HFFc6 (cell line): Measurements from ENCODE around the gene CDKN1B. TPM values are rescaled to one million over a fixed set of nuclear protein-coding genes. Genes with fewer than 3 reads are reported as not detected.

Experiments used
- DNase-seq: peaks from one replicate; pipeline ENCODE4 v3.0.0-alpha.2; 2018
- H3K27ac Mint-ChIP-seq: 2 replicates; pipeline ENCODE4 v1.8.0; 2020; ENCODE audit warnings: mild to moderate bottlenecking, mixed read lengths
- H3K27me3 Mint-ChIP-seq: 2 replicates; pipeline ENCODE4 v1.8.0; 2021; ENCODE audit warnings: mild to moderate bottlenecking, moderate library complexity, mixed read lengths; ENCODE audit not compliant: insufficient read depth
- H3K36me3 Mint-ChIP-seq: 2 replicates; pipeline ENCODE4 v1.8.0; 2021; ENCODE audit warnings: low read depth, mixed read lengths
- H3K4me1 Mint-ChIP-seq: 2 replicates; pipeline ENCODE4 v1.8.0; 2020; ENCODE audit warnings: low read depth, mixed read lengths
- H3K4me3 Mint-ChIP-seq: 2 replicates; pipeline ENCODE4 v1.8.0; 2020; ENCODE audit warnings: mild to moderate bottlenecking, moderate library complexity, mixed read lengths
- H3K9me3 Mint-ChIP-seq: 2 replicates; pipeline ENCODE4 v1.8.0; 2020; ENCODE audit warnings: mild to moderate bottlenecking, mixed read lengths
- CTCF ChIP-seq: fragments of 200-600 bp; sonication (generic); IDR thresholded peaks from 2 replicates; pipeline ENCODE4 v1.5.0; 2021; ENCODE audit warnings: antibody characterized with exemption, mild to moderate bottlenecking
- total RNA-seq, 6 experiments: library from RNA; stranded (reverse); fragmentation: NEBNext Ultra II Directional; extraction: Animal tissue kit (Norgen Biotek cat#: 25700); gene quantifications; 2 replicates in 1 of 6; 3 replicates in 5 of 6; pipeline ENCODE4 v1.2.3, GENCODE V29; 2021

The CDKN1B gene
- total RNA-seq, 6 experiments from 2014 or later = 22.9 to 31.4 (median 29.7) TPM

- Mint-ChIP-seq H3K4me1 (peaks cover 59% of the 10 kb centered on the region), H3K36me3 (peaks cover 50% of the 10 kb centered on the region), H3K27me3 (peaks cover 13% of the 10 kb centered on the region), H3K27ac (peak overlapping the region; percentile 96), H3K4me3 (peak overlapping the region; percentile 91), H3K9me3 (no peaks in the 10 kb centered on the region; the same call in 1 of the 2 replicates)
- peak; percentile 98 for DNase-seq
- peak; percentile 26; the same call in 1 of the 2 replicates for TF ChIP-seq CTCF
These were observed 8.2 kb downstream of the CDKN1B start for GRCh38 chr12:12725086-12725955.

GRCh38 chr12:12725956-12726554 is 8.9 kb downstream of the CDKN1B start:
- peaks cover 52% of the 10 kb centered on the region for H3K4me1 Mint-ChIP-seq
- H3K27me3 Mint-ChIP-seq = peaks cover 13% of the 10 kb centered on the region
- no peaks in the 10 kb centered on the region; the same call in 1 of the 2 replicates for H3K9me3 Mint-ChIP-seq
- H3K4me3 Mint-ChIP-seq = peak overlapping the region; percentile 91
- peaks cover 43% of the 10 kb centered on the region for H3K36me3 Mint-ChIP-seq
- peak overlapping the region; percentile 96 for H3K27ac Mint-ChIP-seq
- no peak for DNase-seq
- TF ChIP-seq CTCF = no peak

DNA sequence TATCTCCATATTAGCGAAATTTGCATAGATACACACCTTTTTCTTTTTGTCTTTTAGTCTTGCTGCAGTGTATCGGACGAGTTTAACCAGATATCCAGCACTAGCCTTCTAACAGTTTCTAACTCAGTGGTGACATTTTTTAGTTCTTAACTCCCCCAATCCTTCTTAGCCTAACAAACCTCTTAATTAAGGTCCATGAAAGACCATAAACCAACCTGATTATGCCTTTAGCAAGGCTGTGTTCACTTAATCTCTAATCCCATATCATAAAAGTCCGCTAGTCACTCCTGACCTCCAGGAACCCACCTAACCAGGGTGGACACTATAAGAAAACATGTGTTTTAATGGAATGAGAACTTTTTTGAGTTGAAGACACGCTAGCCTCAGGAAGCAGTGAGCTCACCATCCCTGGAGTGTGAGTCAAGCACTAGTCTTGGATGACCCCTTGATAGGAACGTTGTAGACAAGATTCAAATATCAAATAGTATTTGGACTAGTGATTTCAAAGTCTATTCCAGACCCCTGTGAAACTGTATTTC is 9.5 kb downstream of the CDKN1B start:
- no peak for TF ChIP-seq CTCF
- DNase-seq = peak; percentile 85

GRCh38 chr12:12731178-12731577 is 14.0 kb downstream of the CDKN1B start:
- Mint-ChIP-seq H3K4me3 (no peak overlapping the region), H3K27me3 (peaks cover 3% of the 10 kb centered on the region; the same call in 1 of the 2 replicates), H3K9me3 (no peaks in the 10 kb centered on the region), H3K27ac (no peak overlapping the region), H3K36me3 (peaks cover 18% of the 10 kb centered on the region), H3K4me1 (peaks cover 72% of the 10 kb centered on the region)
- no peak for DNase-seq
- TF ChIP-seq CTCF = no peak

More for the DNA sequence above, 9.5 kb downstream of the CDKN1B start:
- no peaks in the 10 kb centered on the region; the same call in 1 of the 2 replicates for H3K9me3 Mint-ChIP-seq
- H3K4me1 Mint-ChIP-seq = peaks cover 52% of the 10 kb centered on the region
- peaks cover 13% of the 10 kb centered on the region for H3K27me3 Mint-ChIP-seq
- peaks cover 37% of the 10 kb centered on the region for H3K36me3 Mint-ChIP-seq
- peak overlapping the region; percentile 96 for H3K27ac Mint-ChIP-seq
- peak overlapping the region; percentile 91 for H3K4me3 Mint-ChIP-seq

DNA sequence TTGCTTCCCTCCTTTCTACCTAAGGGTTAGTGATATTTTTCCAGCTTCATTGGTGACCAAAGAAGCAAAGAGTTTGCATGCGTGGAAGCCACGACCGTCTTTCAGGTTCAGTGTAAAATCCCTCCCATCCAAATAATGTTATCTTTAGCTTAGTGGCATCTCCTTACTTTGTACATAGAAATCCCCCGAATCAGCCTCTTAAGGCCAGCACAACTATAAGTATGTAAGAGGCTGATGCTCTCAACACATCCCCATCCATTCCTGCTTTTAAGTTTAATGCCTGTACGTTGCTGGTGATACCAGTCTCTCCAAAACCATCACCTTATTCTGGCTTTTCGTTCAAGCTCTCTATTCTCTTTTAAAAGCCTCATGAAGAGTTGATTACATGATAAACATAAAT is 14.6 kb downstream of the CDKN1B start:
- Mint-ChIP-seq H3K27me3 (no peaks in the 10 kb centered on the region; the same call in 1 of the 2 replicates), H3K36me3 (peaks cover 12% of the 10 kb centered on the region), H3K9me3 (no peaks in the 10 kb centered on the region), H3K4me1 (peaks cover 74% of the 10 kb centered on the region), H3K27ac (peak overlapping the region; percentile 60), H3K4me3 (no peak overlapping the region)
- no peak for TF ChIP-seq CTCF
- no peak for DNase-seq
